Measurements from ENCODE around the gene SDS.

DNA sequence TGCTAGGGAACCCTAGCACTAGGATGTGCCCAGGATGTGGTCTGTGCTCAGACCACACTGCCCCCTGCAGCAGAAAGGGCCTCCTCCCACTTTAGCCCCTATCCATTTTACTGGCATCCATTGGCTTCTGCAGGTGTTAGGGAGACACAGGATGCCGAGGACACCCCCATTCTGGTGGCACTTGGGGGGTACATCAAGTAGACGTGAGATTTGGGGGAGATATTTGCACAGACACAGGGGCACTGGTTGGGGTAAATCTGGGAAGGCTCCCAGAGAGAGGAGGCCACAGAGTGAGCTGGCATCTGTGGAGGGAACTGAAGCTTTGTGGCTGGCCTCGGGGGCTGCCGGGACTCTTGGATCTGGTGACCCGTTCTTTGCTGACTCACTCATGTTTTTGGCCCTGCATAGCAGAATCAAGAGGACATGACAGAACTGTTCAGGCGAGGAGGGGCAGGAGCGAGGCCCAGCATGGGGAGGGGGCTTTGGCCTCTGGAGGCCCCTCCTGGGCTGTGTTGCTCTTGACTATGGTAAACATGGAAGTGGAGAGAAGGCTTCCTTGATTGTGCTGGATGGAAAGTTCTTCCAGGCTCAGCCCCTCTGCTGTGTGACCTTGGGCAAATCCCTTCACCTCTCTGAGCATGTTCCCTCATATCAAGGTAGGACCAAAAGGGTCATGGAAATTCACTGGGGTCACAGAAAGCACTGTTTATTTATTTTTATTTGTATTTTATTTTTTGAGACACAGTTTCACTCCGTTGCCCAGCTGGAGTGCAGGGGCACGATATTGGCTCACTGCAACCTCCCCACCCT is 43.5 kb downstream of the SDS start:
- TF ChIP-seq, protein P1, sequence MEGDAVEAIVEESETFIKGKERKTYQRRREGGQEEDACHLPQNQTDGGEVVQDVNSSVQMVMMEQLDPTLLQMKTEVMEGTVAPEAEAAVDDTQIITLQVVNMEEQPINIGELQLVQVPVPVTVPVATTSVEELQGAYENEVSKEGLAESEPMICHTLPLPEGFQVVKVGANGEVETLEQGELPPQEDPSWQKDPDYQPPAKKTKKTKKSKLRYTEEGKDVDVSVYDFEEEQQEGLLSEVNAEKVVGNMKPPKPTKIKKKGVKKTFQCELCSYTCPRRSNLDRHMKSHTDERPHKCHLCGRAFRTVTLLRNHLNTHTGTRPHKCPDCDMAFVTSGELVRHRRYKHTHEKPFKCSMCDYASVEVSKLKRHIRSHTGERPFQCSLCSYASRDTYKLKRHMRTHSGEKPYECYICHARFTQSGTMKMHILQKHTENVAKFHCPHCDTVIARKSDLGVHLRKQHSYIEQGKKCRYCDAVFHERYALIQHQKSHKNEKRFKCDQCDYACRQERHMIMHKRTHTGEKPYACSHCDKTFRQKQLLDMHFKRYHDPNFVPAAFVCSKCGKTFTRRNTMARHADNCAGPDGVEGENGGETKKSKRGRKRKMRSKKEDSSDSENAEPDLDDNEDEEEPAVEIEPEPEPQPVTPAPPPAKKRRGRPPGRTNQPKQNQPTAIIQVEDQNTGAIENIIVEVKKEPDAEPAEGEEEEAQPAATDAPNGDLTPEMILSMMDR (IDR thresholded peaks at IDR 0.05; ENCODE audit: borderline replicate concordance, extremely low read depth, low read length, poor library complexity, severe bottlenecking): no peak
- TF ChIP-seq EZH2 (IDR thresholded peaks at IDR 0.05; ENCODE audit: borderline replicate concordance, low read depth, low read length, severe bottlenecking): no peak
